Adipocyte (in vitro differentiated cells): Measurements from ENCODE around the gene KEAP1.
"Not testable (repeated sequence)": the region's sequence is repeated elsewhere in the genome, so short reads cannot be mapped to it uniquely, and the experiment has no call there.

Experiments
- DNase-seq: peaks from one replicate; pipeline ENCODE4 v3.0.0-alpha.2; 2015; ENCODE audit warnings: low read depth
- H3K27me3 ChIP-seq: replicated peaks from 2 replicates; pipeline ENCODE4 v1.7.0; 2013; ENCODE audit warnings: mild to moderate bottlenecking, low read length, moderate library complexity; ENCODE audit not compliant: control insufficient read depth, insufficient read depth
- H3K36me3 ChIP-seq: 2 replicates; pipeline ENCODE4 v1.7.0; 2013; ENCODE audit warnings: low read length, mild to moderate bottlenecking, moderate library complexity; ENCODE audit not compliant: control insufficient read depth, insufficient read depth, severe bottlenecking
- H3K4me1 ChIP-seq: 2 replicates; pipeline ENCODE4 v1.7.0; 2013; ENCODE audit warnings: mild to moderate bottlenecking, low read length, moderate library complexity; ENCODE audit not compliant: control insufficient read depth, insufficient read depth
- H3K4me3 ChIP-seq: 2 replicates; pipeline ENCODE4 v1.7.0; 2013; ENCODE audit warnings: mild to moderate bottlenecking, low read length, moderate library complexity
- H3K9ac ChIP-seq: 2 replicates; pipeline ENCODE4 v1.7.0; 2013; ENCODE audit warnings: mild to moderate bottlenecking, low read length, moderate library complexity
- H3K9me3 ChIP-seq: 2 replicates; pipeline ENCODE4 v1.7.0; 2013; ENCODE audit warnings: mild to moderate bottlenecking, low read length, moderate library complexity; ENCODE audit not compliant: control insufficient read depth

Gene KEAP1

DNA sequence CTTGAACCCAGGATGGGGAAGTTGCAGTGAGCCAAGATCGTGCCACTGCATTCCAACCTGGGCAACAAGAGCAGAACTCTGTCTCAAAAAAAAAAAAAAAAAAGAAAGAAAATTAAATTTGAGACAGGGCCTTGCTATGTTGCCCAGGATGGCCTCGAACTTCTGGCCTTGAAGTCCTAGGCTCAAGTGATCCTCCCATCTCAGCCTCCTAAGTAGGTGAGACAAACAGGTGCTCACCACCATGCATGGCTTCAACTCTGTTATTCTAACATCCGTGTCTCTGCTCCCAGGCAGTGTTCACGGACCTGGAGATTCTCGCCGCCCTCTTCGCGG lies 42.5 kb downstream of the KEAP1 start:
- no peak for DNase-seq
- no peak overlapping the region for H3K9ac ChIP-seq
- H3K27me3 ChIP-seq = no peaks in the 10 kb centered on the region
- no peaks in the 10 kb centered on the region for H3K36me3 ChIP-seq
- H3K9me3 ChIP-seq = no peaks in the 10 kb centered on the region
- no peaks in the 10 kb centered on the region for H3K4me1 ChIP-seq
- no peak overlapping the region for H3K4me3 ChIP-seq

DNA sequence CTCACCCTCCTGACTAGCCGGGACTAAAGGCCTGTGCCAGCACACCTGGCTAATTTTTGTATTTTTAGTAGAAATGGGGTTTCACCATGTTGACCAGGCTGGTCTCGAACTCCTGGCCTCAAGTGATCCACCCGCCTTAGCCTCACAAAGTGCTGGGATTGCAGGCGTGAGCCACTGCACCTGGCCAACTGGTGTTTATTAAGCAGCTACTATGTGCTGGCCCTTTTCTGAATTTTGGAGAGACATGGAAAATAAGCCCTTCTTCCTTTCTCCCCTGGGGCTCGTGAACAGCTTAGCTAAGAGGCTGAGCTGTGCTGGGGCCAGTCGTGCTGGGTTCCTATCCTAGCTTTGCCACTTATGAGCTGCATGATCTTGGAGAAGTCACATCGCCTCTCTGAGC lies 44.4 kb downstream of the KEAP1 start:
- not testable (repeated sequence) for H3K27me3 ChIP-seq, DNase-seq, H3K4me3 ChIP-seq, H3K4me1 ChIP-seq, H3K9me3 ChIP-seq, H3K9ac ChIP-seq, H3K36me3 ChIP-seq

DNA sequence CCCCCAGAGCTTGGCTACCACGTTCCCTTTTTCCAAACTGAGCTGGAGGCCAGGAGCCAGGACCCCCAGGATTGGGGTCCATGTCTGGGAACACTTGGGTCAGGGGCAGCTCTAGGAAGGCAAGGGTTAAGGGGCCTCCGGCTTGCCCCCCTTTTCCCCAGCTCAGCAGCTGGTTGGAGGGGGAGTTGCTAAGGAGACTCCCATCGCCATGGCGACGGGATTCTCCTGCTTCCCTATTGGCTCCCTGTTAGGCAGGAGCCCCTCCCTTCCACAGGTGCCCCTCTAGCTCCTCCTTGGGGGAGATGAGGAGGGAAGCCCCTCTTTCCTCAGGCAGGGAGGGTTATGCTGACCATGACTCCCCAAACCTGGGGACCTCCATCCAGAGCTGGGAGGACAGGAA lies 48.9 kb downstream of the KEAP1 start:
- Histone ChIP-seq H3K9ac (no peak overlapping the region), H3K4me1 (no peaks in the 10 kb centered on the region), H3K4me3 (no peak overlapping the region), H3K36me3 (no peaks in the 10 kb centered on the region), H3K9me3 (no peaks in the 10 kb centered on the region), H3K27me3 (no peaks in the 10 kb centered on the region)
- peak; percentile 14 for DNase-seq

DNA sequence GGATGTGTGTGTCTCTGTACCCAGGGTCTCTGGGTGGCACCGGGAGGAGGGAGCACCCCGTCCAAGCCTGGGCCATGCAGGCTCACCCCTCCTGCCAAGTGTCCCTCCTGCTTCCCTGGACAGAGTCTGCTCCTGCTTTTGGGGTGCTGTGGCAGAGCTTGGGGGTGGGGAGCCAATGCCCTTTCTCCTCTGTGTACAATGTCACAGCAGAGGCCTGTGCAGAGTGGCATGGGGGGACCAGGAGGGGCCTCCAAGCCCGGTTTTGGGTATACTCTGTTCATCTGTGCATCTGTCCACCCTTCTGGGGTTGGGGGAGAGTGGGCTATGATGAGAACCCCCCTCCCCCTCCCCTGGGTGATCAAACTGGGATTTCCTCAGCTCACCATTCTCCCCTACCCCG lies 49.3 kb downstream of the KEAP1 start:
- Histone ChIP-seq H3K9me3 (no peaks in the 10 kb centered on the region), H3K27me3 (no peaks in the 10 kb centered on the region), H3K9ac (no peak overlapping the region), H3K4me1 (no peaks in the 10 kb centered on the region), H3K4me3 (no peak overlapping the region), H3K36me3 (peaks cover 3% of the 10 kb centered on the region)
- no peak for DNase-seq

DNA sequence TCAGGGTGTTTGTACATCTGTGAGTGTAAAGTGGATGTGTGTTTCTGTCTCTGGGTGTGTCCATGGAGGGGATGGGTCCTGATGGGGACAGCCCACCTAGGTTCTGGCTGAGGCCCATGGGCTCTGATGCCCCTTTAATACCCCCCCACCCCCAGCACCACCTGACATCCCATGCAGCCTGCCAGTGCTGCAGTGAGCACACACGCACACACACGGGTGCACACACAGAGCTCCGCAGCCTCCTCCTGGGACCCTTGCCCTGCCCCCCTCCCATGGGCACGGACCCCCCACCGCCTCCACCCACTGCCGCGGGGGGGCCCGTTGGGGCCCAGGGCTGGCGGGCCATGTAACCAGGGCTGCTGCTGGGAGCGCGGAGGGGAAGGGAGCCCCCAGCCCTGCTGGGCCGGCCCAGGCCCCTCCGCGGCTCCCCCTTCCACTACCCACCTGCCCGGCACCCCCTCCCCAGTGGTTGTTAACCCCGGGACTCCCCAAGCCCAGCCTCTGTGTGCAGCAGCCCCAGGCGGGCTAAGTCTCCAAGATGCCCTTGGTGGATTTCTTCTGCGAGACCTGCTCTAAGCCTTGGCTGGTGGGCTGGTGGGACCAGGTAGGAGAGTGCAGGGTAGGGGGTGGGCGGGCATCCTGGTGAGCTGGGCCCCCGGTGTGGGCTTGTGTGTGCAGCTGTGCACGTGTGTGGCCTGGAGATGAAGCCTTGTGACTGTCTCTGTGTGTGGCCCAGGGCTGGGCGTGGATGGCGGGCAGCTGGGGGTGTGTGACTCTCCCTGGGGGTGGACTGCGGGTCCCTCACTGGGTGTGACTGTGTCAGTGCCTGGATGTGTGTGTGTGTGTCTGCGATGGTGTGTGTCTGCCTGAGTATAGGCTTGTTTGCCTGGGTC lies 50.2 kb downstream of the KEAP1 start:
- Histone ChIP-seq H3K4me1 (no peaks in the 10 kb centered on the region), H3K27me3 (no peaks in the 10 kb centered on the region), H3K36me3 (peaks cover 7% of the 10 kb centered on the region), H3K9ac (no peak overlapping the region), H3K9me3 (no peaks in the 10 kb centered on the region), H3K4me3 (no peak overlapping the region)
- no peak for DNase-seq

DNA sequence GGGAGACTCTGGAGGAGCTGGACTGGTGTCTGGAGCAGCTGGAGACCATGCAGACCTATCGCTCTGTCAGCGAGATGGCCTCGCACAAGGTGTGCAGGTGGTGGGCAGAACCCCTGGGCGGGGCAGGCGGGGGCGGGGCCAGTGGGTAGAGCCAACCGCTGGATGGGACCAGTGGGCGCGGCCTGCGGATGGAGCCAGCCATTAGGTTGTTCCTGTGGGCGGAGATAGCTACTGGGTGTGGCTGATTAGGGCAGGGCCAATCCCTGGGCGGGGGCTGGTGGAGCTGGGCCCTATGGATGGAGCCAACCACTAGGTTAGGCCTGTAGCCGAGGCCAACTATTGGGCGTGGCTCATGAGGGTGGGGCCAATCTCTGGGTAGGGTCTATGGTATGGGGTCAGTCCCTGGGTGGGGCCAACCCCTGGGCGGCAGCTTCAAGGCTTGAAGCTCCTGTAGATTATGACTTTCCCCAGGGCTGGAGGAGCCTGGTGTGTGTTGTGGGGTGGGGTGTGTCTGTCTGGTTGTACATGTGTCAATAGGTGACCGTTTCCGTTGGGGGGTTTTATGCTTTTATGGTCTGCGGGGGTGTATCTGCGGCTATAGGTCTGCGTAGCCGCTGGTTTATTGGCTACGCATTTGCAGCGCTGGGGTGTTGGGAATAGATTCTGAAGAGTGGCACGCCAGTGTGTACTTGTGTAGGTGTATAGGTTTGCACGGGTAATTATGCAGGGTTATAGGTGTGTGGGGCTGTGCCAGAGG lies 52.1 kb downstream of the KEAP1 start:
- no peak for DNase-seq
- Histone ChIP-seq H3K27me3 (no peaks in the 10 kb centered on the region), H3K9ac (no peak overlapping the region), H3K9me3 (no peaks in the 10 kb centered on the region), H3K4me3 (no peak overlapping the region), H3K36me3 (peaks cover 7% of the 10 kb centered on the region), H3K4me1 (no peaks in the 10 kb centered on the region)

DNA sequence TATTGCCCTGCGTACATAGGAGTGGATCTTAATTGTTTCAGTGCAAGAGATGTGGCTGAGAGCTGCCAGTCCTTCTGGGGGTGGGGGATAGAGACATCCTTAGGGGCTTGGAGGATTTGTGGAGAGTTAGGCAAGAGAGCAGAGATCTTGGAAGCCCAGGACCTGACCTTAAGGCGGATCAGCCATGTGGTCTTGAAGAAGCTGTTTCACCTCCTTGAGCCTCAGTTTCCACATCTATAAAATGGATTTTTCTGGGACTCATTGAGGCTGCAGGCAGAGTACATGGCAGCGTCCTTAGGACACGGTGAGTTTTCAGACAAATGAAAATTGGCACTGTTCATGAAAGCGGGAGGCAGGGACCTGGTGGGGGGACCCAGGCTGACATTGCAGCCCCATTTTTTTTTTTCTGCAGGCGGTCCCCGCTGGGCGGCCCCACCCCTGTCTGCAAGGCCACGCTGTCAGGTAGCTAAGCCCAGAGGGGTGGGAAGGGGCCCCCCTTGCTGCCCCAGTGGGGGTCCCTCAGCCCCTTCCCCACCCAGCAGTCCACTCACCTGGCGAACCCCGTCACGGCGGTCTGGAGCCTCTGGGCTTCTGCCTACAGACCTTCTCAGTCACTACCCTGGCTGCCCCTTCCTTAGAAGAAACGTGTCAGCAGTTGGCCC lies 52.8 kb downstream of the KEAP1 start:
- H3K9ac ChIP-seq = no peak overlapping the region
- H3K36me3 ChIP-seq = peaks cover 7% of the 10 kb centered on the region
- no peak overlapping the region for H3K4me3 ChIP-seq
- DNase-seq = no peak
- no peaks in the 10 kb centered on the region for H3K27me3 ChIP-seq
- H3K9me3 ChIP-seq = no peaks in the 10 kb centered on the region
- no peaks in the 10 kb centered on the region for H3K4me1 ChIP-seq

DNA sequence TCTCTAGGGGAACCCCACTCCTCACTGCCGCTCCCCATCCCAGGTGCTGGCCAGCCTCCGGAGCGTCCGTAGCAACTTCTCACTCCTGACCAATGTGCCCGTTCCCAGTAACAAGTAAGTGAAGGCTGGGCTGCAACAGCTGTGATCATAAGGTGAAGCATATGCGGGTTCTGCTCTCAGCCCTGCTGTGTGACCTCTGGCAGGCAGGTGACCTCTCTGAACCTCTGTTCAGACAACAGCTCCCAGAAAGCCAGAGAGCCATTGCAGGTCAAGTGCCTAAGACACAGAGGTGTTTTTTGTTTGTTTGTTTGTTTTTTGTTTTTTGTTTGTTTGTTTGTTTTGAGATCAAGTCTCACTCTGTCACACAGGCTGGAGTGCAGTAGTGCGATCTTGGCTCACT lies 54.1 kb downstream of the KEAP1 start:
- H3K9me3 ChIP-seq = no peaks in the 10 kb centered on the region
- DNase-seq = no peak
- H3K27me3 ChIP-seq = no peaks in the 10 kb centered on the region
- H3K9ac ChIP-seq = no peak overlapping the region
- H3K4me1 ChIP-seq = no peaks in the 10 kb centered on the region
- no peak overlapping the region for H3K4me3 ChIP-seq
- H3K36me3 ChIP-seq = peaks cover 7% of the 10 kb centered on the region

DNA sequence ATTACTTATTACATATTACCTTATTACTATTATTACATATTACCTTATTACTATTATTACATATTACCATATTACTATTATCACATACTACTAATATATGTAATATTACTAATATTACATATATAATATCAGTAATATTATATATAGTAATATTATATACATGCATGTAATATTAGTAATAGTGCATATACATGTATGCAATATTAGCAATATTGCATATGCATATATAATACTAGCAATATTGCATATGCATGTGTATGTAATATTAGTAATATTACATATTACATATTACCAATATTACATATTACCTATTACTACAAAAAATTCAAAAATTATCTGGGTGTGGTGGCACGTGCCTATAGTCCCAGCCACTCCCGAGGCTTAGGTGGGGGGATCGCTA lies 60.5 kb downstream of the KEAP1 start:
- Histone ChIP-seq H3K9me3 (no peaks in the 10 kb centered on the region), H3K4me1 (no peaks in the 10 kb centered on the region), H3K36me3 (no peaks in the 10 kb centered on the region), H3K9ac (no peak overlapping the region), H3K4me3 (no peak overlapping the region), H3K27me3 (no peaks in the 10 kb centered on the region)
- no peak for DNase-seq

DNA sequence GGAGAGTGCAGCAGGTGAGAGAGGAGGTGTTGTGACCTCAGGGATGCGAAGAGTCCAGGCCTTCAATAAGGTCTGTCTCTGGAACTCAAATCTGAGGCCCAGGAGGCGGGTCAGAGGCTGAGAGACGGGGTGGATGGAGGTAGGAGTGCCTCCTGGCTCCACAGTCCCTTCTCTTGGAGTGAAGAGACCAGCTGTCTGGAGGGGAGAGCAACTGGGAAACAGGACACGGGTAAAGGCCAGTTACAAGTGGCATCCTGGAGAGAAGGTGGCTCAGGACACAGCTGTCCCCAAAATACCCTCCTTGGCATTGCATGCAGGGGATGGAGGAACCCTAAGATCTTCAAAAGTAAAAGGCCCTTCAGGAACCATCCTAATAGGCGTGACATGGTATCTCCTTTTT lies 63.6 kb downstream of the KEAP1 start:
- Histone ChIP-seq H3K36me3 (no peaks in the 10 kb centered on the region), H3K4me1 (peaks cover 2% of the 10 kb centered on the region), H3K9me3 (no peaks in the 10 kb centered on the region), H3K4me3 (no peak overlapping the region), H3K27me3 (no peaks in the 10 kb centered on the region), H3K9ac (no peak overlapping the region)
- no peak for DNase-seq
